CD4-positive, alpha-beta memory T cell (primary cell): Measurements from ENCODE around the gene ADGRD2. TPM values are rescaled to one million over a fixed set of nuclear protein-coding genes. Genes with fewer than 3 reads are reported as not detected.

Experiments used
- CTCF ChIA-PET: fragments of 350-600 bp; sonication (Branson Sonifier 250); formaldehyde crosslinking; loops from one replicate; lab custom pipeline; 2021; ENCODE audit warnings: inconsistent platforms; ENCODE audit not compliant: partially characterized antibody; lab: Charles Lee
- POLR2A ChIA-PET: fragments of 350-600 bp; sonication (Branson Sonifier 250); formaldehyde crosslinking; loops from one replicate; lab custom pipeline; 2021; ENCODE audit not compliant: partially characterized antibody; lab: Charles Lee
- DNase-seq, 5 donors: peaks; one replicate each; pipeline versions ENCODE4 v3.0.0 to v3.0.0-alpha.2; 2020 to 2022; ENCODE audit warnings: mixed read lengths in 1 of 5
- H3K27ac ChIP-seq: one replicate; pipeline ENCODE4 v1.7.0; 2013; ENCODE audit warnings: low read depth, low read length
- H3K27me3 ChIP-seq: 2 replicates; pipeline ENCODE4 v1.7.0; 2013; ENCODE audit warnings: mild to moderate bottlenecking, low read length, moderate library complexity; ENCODE audit not compliant: insufficient read depth
- H3K36me3 ChIP-seq: 2 replicates; pipeline ENCODE4 v1.7.0; 2013; ENCODE audit warnings: mild to moderate bottlenecking, low read length, moderate library complexity; ENCODE audit not compliant: insufficient read depth
- H3K4me1 ChIP-seq: 2 replicates; pipeline ENCODE4 v1.7.0; 2013; ENCODE audit warnings: mild to moderate bottlenecking, low read length, moderate library complexity; ENCODE audit not compliant: insufficient read depth
- H3K4me3 ChIP-seq, 2 donors: one replicate each; pipeline ENCODE4 v1.7.0; 2013; ENCODE audit warnings: low read length in 2 of 2, mild to moderate bottlenecking in 1 of 2
- H3K9me3 ChIP-seq, 2 donors: one replicate each; pipeline ENCODE4 v1.7.0; 2013; ENCODE audit warnings: low read length in 2 of 2, control low read depth in 1 of 2; ENCODE audit not compliant: control insufficient read depth in 1 of 2
- H3K27ac Mint-ChIP-seq, 7 donors: one replicate each; pipeline ENCODE4 v1.8.0; 2020 to 2021; ENCODE audit warnings: mixed read lengths in 7 of 7, mild to moderate bottlenecking in 6 of 7, inconsistent platforms in 3 of 7, moderate library complexity in 3 of 7
- H3K27me3 Mint-ChIP-seq, 2 donors: one replicate each; pipeline ENCODE4 v1.8.0; 2020 to 2021; ENCODE audit warnings: mixed read lengths in 2 of 2
- H3K36me3 Mint-ChIP-seq, 2 donors: one replicate each; pipeline ENCODE4 v1.8.0; 2020 to 2021; ENCODE audit warnings: mixed read lengths in 2 of 2, inconsistent platforms in 1 of 2, mild to moderate bottlenecking in 1 of 2
- H3K4me1 Mint-ChIP-seq, 4 donors: one replicate each; pipeline ENCODE4 v1.8.0; 2020 to 2021; ENCODE audit warnings: mixed read lengths in 4 of 4, mild to moderate bottlenecking in 1 of 4
- H3K4me3 Mint-ChIP-seq, 8 donors: one replicate each; pipeline ENCODE4 v1.8.0; 2020 to 2021; ENCODE audit warnings: mixed read lengths in 8 of 8, mild to moderate bottlenecking in 7 of 8, moderate library complexity in 6 of 8, inconsistent platforms in 3 of 8
- H3K9me3 Mint-ChIP-seq, 8 donors: one replicate each; pipeline ENCODE4 v1.8.0; 2020 to 2021; ENCODE audit warnings: mixed read lengths in 8 of 8, mild to moderate bottlenecking in 5 of 8, inconsistent platforms in 3 of 8, moderate library complexity in 1 of 8
- intact Hi-C: fragments of 100-400 bp; cut with micrococcal nuclease; formaldehyde crosslinking; loops from one replicate; pipeline ENCODE4 v1.15.1; 2023
- polyA plus RNA-seq, 2 donors: library from polyadenylated mRNA; unstranded; fragments of 300-500 nt; fragmentation: Illumina TruSeq; gene quantifications; one replicate each; pipeline ENCODE4 v1.2.3, GENCODE V29; 2021
- total RNA-seq, 2 experiments: library from RNA; stranded (reverse); gene quantifications; one replicate each; pipeline ENCODE4 v1.2.3, GENCODE V29; 2021

ADGRD2 gene
- total and polyA plus RNA-seq, 4 experiments from 2014 or later: not detected

- Mint-ChIP-seq H3K36me3 (no peaks in the 10 kb centered on the region), H3K4me3 (no peak overlapping the region), H3K4me1 (peaks cover 0 to 8% (median 0%) of the 10 kb centered on the region in 4 donors), H3K27me3 (peaks cover 16 to 22% of the 10 kb centered on the region in 2 donors), H3K9me3 (no peaks in the 10 kb centered on the region), H3K27ac (peak overlapping the region in 1 of 7 donors; percentile 29)
- Histone ChIP-seq H3K27ac (no peak overlapping the region), H3K4me1 (no peaks in the 10 kb centered on the region), H3K9me3 (no peaks in the 10 kb centered on the region), H3K27me3 (peaks cover 11% of the 10 kb centered on the region), H3K36me3 (no peaks in the 10 kb centered on the region), H3K4me3 (no peak overlapping the region)
- CTCF ChIA-PET: no interaction called here
- no peak for DNase-seq
- POLR2A ChIA-PET: no interaction called here
- intact Hi-C loops: no loop called here
Measured at GRCh38 chr9:124452326-124452725, 2.1 kb downstream of the ADGRD2 start.

- Mint-ChIP-seq H3K4me1 (peaks cover 0 to 8% (median 0%) of the 10 kb centered on the region in 4 donors), H3K4me3 (no peak overlapping the region), H3K27ac (no peak overlapping the region), H3K27me3 (peaks cover 16 to 22% of the 10 kb centered on the region in 2 donors), H3K9me3 (no peaks in the 10 kb centered on the region), H3K36me3 (no peaks in the 10 kb centered on the region)
- DNase-seq: no peak
- ChIA-PET POLR2A (no interaction called here), CTCF (interaction anchor here (1.2 kb wide), 1 partner anchor 10 kb away, joined by 3 read pairs; no protein-coding TSS in a partner anchor)
- H3K27ac ChIP-seq: no peak overlapping the region
- intact Hi-C loops: no loop called here
- peaks cover 11% of the 10 kb centered on the region for H3K27me3 ChIP-seq
- no peaks in the 10 kb centered on the region for H3K4me1 ChIP-seq
- H3K36me3 ChIP-seq: no peaks in the 10 kb centered on the region
- no peak overlapping the region for H3K4me3 ChIP-seq
- no peaks in the 10 kb centered on the region for H3K9me3 ChIP-seq
Measured at GRCh38 chr9:124452841-124453585, 2.8 kb downstream of the ADGRD2 start.

GRCh38 chr9:124453586-124454191, 3.4 kb downstream of the ADGRD2 start:
- no peak for DNase-seq
- Histone ChIP-seq H3K36me3 (no peaks in the 10 kb centered on the region), H3K4me3 (no peak overlapping the region), H3K27me3 (peaks cover 11% of the 10 kb centered on the region), H3K4me1 (no peaks in the 10 kb centered on the region), H3K9me3 (no peaks in the 10 kb centered on the region), H3K27ac (no peak overlapping the region)
- Mint-ChIP-seq H3K27me3 (peaks cover 16 to 22% of the 10 kb centered on the region in 2 donors), H3K4me1 (peaks cover 0 to 8% (median 0%) of the 10 kb centered on the region in 4 donors), H3K27ac (no peak overlapping the region), H3K9me3 (no peaks in the 10 kb centered on the region), H3K36me3 (no peaks in the 10 kb centered on the region), H3K4me3 (no peak overlapping the region)
- CTCF ChIA-PET: interaction anchor here (1.2 kb wide), 1 partner anchor 9 kb away, joined by 3 read pairs; no protein-coding TSS in a partner anchor
- intact Hi-C loops: no loop called here
- POLR2A ChIA-PET: no interaction called here

GRCh38 chr9:124454296-124454695, 4.0 kb downstream of the ADGRD2 start:
- DNase-seq: no peak
- Histone ChIP-seq H3K36me3 (no peaks in the 10 kb centered on the region), H3K4me3 (no peak overlapping the region), H3K4me1 (no peaks in the 10 kb centered on the region), H3K9me3 (no peaks in the 10 kb centered on the region), H3K27ac (no peak overlapping the region), H3K27me3 (peaks cover 11% of the 10 kb centered on the region)
- CTCF ChIA-PET: interaction anchor here (1.2 kb wide), 1 partner anchor 9 kb away, joined by 3 read pairs; no protein-coding TSS in a partner anchor
- Mint-ChIP-seq H3K36me3 (no peaks in the 10 kb centered on the region), H3K27ac (no peak overlapping the region), H3K4me1 (peaks cover 0 to 8% (median 0%) of the 10 kb centered on the region in 4 donors), H3K27me3 (peaks cover 14 to 20% of the 10 kb centered on the region in 2 donors), H3K4me3 (no peak overlapping the region), H3K9me3 (no peaks in the 10 kb centered on the region)
- POLR2A ChIA-PET: no interaction called here
- intact Hi-C loops: no loop called here

GRCh38 chr9:124454791-124455443, 4.7 kb downstream of the ADGRD2 start:
- Mint-ChIP-seq H3K4me1 (peaks cover 0 to 8% (median 0%) of the 10 kb centered on the region in 4 donors), H3K27me3 (peaks cover 9 to 14% of the 10 kb centered on the region in 2 donors), H3K9me3 (no peaks in the 10 kb centered on the region), H3K36me3 (no peaks in the 10 kb centered on the region), H3K27ac (no peak overlapping the region), H3K4me3 (no peak overlapping the region)
- intact Hi-C loops: no loop called here
- CTCF ChIA-PET: no interaction called here
- Histone ChIP-seq H3K27me3 (peaks cover 11% of the 10 kb centered on the region), H3K36me3 (no peaks in the 10 kb centered on the region), H3K27ac (no peak overlapping the region), H3K4me3 (no peak overlapping the region), H3K9me3 (no peaks in the 10 kb centered on the region), H3K4me1 (no peaks in the 10 kb centered on the region)
- POLR2A ChIA-PET: no interaction called here
- no peak for DNase-seq

- no peak overlapping the region for H3K27ac ChIP-seq
- H3K4me1 ChIP-seq: no peaks in the 10 kb centered on the region
- H3K4me3 ChIP-seq: no peak overlapping the region
- Mint-ChIP-seq H3K9me3 (peaks cover 0 to 4% (median 0%) of the 10 kb centered on the region in 8 donors), H3K36me3 (no peaks in the 10 kb centered on the region), H3K27me3 (peaks cover 5 to 13% of the 10 kb centered on the region in 2 donors), H3K27ac (peak overlapping the region in 1 of 7 donors; percentile 63), H3K4me3 (no peak overlapping the region), H3K4me1 (peaks cover 0 to 4% (median 0%) of the 10 kb centered on the region in 4 donors)
- H3K9me3 ChIP-seq: no peaks in the 10 kb centered on the region
- POLR2A ChIA-PET: no interaction called here
- no peak for DNase-seq
- intact Hi-C loops: no loop called here
- no peaks in the 10 kb centered on the region for H3K36me3 ChIP-seq
- CTCF ChIA-PET: no interaction called here
- peaks cover 7% of the 10 kb centered on the region for H3K27me3 ChIP-seq
Measured at GRCh38 chr9:124455820-124456219, 5.6 kb downstream of the ADGRD2 start.
